COR-L47 (cell line): Measurements from ENCODE around the gene MBL2.
A peak's percentile ranks its signal among the peaks of the same experiment; 100 is the strongest.

Experiments
- DNase-seq: peaks from one replicate; lab custom pipeline; 2025; lab: John Stamatoyannopoulos, UW

The MBL2 gene

DNA sequence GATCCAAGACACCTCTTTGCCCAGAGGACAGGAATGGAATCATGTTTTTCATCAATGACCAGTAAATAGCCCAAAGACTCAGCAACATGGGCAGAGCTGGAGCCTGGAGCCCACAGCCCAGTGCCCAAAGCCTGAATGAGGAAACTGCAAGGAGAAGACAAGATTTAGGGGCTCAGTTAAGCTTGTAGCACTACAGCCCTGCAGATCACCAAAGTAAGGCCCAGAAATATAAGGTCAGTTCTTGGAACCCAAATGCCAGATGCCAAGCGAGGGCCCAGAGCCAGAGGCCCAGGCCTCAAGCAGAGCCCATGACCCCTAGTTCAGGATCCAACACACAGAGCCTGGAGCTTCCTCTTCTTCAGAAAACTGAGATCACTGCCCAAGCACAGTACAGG is 32.4 kb downstream of the MBL2 start:
- no peak for DNase-seq

- no peak for DNase-seq
Measured at GRCh38 chr10:52739380-52740154, 33.0 kb downstream of the MBL2 start.

- no peak for DNase-seq
Measured at GRCh38 chr10:52738951-52739350, 33.6 kb downstream of the MBL2 start.

- peak; percentile 13 for DNase-seq
Measured at GRCh38 chr10:52729271-52730104, 43.1 kb downstream of the MBL2 start.

DNA sequence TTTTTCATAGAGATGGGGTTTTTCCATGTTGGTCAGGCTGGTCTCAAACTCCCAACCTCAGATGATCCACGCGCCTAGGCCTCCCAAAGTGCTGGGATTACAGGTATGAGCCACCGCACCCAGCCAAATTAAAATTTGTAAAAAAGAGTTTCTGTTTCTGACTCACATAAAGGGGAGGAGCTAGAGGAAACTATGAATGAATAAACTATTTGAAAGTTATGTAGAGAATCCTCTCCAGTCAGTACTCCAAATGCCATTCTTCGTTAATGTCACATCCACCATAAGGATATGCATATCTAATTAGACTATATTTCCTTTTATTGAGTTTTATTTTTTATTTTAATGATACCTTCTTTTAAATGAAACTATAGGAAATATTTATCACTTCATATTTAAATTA is 52.6 kb downstream of the MBL2 start:
- no peak for DNase-seq
